DOHH2 (cell line): ENCODE data around the gene SLC22A15.

ENCODE experiments used
- H3F3A ChIP-seq: fragments of 200-600 bp; sonication (generic), shearing (Covaris generic); 2 replicates; pipeline ENCODE4 v1.6.0; 2016; ENCODE audit warnings: antibody characterized with exemption, mild to moderate bottlenecking; ENCODE audit not compliant: control insufficient read depth, insufficient read depth
- H3K27ac ChIP-seq: fragments of 200-600 bp; sonication (generic); 2 replicates; pipeline ENCODE4 v1.5.1; 2014; ENCODE audit warnings: low read depth, mild to moderate bottlenecking, low read length, moderate library complexity
- H3K27me3 ChIP-seq: fragments of 200-600 bp; sonication (generic); 2 replicates; pipeline ENCODE4 v1.6.1; 2014; ENCODE audit warnings: mild to moderate bottlenecking, low read length, mixed read lengths; ENCODE audit not compliant: control insufficient read depth
- H3K36me3 ChIP-seq: fragments of 200-600 bp; sonication (generic); 2 replicates; pipeline ENCODE4 v1.6.1; 2014; ENCODE audit warnings: mild to moderate bottlenecking, low read length, moderate library complexity, mixed read lengths; ENCODE audit not compliant: control insufficient read depth
- H3K4me1 ChIP-seq: fragments of 200-600 bp; sonication (generic); 2 replicates; pipeline ENCODE4 v1.6.1; 2014; ENCODE audit warnings: mild to moderate bottlenecking, low read length, mixed read lengths; ENCODE audit not compliant: control insufficient read depth
- H3K4me2 ChIP-seq: fragments of 200-600 bp; sonication (generic); 2 replicates; pipeline ENCODE4 v1.6.0; 2014; ENCODE audit warnings: mild to moderate bottlenecking, low read length, moderate library complexity
- H3K4me3 ChIP-seq: fragments of 200-600 bp; sonication (generic); 2 replicates; pipeline ENCODE4 v1.5.1; 2014; ENCODE audit warnings: mild to moderate bottlenecking, low read length, mixed read lengths
- H3K79me2 ChIP-seq: fragments of 200-600 bp; sonication (generic); 2 replicates; pipeline ENCODE4 v1.6.1; 2014; ENCODE audit warnings: mild to moderate bottlenecking, low read length, mixed read lengths; ENCODE audit not compliant: control insufficient read depth
- H3K9me2 ChIP-seq: fragments of 200-600 bp; sonication (generic); replicated peaks from 2 replicates; pipeline ENCODE4 v1.6.1; 2014; ENCODE audit warnings: mild to moderate bottlenecking, low read length, mixed read lengths; ENCODE audit not compliant: control insufficient read depth
- H3K9me3 ChIP-seq: fragments of 200-600 bp; sonication (generic); 2 replicates; pipeline ENCODE4 v1.6.1; 2014; ENCODE audit warnings: antibody characterized with exemption, low read length, mixed read lengths; ENCODE audit not compliant: control insufficient read depth, insufficient read depth
- H4K20me1 ChIP-seq: fragments of 200-600 bp; sonication (generic); 2 replicates; pipeline ENCODE4 v1.6.0; 2014; ENCODE audit warnings: low read depth, mild to moderate bottlenecking, antibody characterized with exemption, low read length, moderate library complexity; ENCODE audit not compliant: control insufficient read depth, insufficient read depth
- EZH2phosphoT487 ChIP-seq: fragments of 200-600 bp; sonication (generic); IDR thresholded peaks from 2 replicates; pipeline ENCODE4 v1.6.1; 2017; ENCODE audit warnings: borderline replicate concordance, mild to moderate bottlenecking, antibody characterized with exemption, low read length, moderate library complexity, mixed read lengths
- TF ChIP-seq, protein P1 (sequence below): fragments of 200-600 bp; sonication (generic); IDR thresholded peaks from one replicate; pipeline ENCODE4 v1.5.1; 2014; ENCODE audit warnings: antibody characterized with exemption, mild to moderate bottlenecking, low read depth, low read length; ENCODE audit not compliant: poor library complexity, severe bottlenecking

The SLC22A15 gene

GRCh38 chr1:115933625-115934024, 42.7 kb upstream of the SLC22A15 start:
- H3K9me3 ChIP-seq = no peaks in the 10 kb centered on the region
- H3K4me1 ChIP-seq = no peaks in the 10 kb centered on the region
- no peaks in the 10 kb centered on the region for H3K79me2 ChIP-seq
- H3K4me3 ChIP-seq = no peak overlapping the region
- H3F3A ChIP-seq = no peaks in the 10 kb centered on the region
- H4K20me1 ChIP-seq = no peaks in the 10 kb centered on the region
- no peak overlapping the region for H3K27ac ChIP-seq
- H3K27me3 ChIP-seq = no peaks in the 10 kb centered on the region; the same call in 1 of the 2 replicates
- TF ChIP-seq, protein P1, sequence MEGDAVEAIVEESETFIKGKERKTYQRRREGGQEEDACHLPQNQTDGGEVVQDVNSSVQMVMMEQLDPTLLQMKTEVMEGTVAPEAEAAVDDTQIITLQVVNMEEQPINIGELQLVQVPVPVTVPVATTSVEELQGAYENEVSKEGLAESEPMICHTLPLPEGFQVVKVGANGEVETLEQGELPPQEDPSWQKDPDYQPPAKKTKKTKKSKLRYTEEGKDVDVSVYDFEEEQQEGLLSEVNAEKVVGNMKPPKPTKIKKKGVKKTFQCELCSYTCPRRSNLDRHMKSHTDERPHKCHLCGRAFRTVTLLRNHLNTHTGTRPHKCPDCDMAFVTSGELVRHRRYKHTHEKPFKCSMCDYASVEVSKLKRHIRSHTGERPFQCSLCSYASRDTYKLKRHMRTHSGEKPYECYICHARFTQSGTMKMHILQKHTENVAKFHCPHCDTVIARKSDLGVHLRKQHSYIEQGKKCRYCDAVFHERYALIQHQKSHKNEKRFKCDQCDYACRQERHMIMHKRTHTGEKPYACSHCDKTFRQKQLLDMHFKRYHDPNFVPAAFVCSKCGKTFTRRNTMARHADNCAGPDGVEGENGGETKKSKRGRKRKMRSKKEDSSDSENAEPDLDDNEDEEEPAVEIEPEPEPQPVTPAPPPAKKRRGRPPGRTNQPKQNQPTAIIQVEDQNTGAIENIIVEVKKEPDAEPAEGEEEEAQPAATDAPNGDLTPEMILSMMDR = no peak
- TF ChIP-seq EZH2phosphoT487 = no peak
- no peaks in the 10 kb centered on the region for H3K36me3 ChIP-seq
- no peak overlapping the region for H3K4me2 ChIP-seq
- no peaks in the 10 kb centered on the region for H3K9me2 ChIP-seq

- Histone ChIP-seq H3F3A (no peaks in the 10 kb centered on the region), H3K79me2 (no peaks in the 10 kb centered on the region)
Measured at GRCh38 chr1:115939455-115939854, 36.9 kb upstream of the SLC22A15 start.

DNA sequence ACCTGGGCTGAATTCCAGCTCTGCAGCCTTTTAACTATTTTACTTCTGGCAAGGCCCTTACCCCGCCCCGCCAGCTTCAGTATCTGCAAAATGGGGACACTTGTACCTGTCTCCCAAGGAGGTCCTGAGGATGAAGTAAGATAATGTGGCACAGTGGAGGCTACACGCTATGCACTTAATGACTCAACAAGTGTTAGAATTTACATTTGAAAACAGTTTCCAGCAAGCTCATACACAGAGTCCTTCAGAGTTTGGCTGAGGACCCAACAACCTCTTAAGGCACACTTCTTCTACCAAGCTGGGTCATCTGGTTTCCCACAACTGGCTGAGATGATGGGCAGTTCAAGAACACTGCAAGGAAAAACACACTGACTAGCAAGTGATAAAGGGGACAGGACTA, 30.2 kb upstream of the SLC22A15 start:
- Histone ChIP-seq H3F3A (no peaks in the 10 kb centered on the region), H3K9me3 (no peaks in the 10 kb centered on the region), H3K4me2 (no peak overlapping the region), H3K27me3 (0 out of 2 replicates have a peak, but pooled peaks cover 2% of the 10 kb centered on the region), H4K20me1 (no peaks in the 10 kb centered on the region), H3K79me2 (no peaks in the 10 kb centered on the region), H3K4me1 (no peaks in the 10 kb centered on the region), H3K4me3 (no peak overlapping the region), H3K9me2 (no peaks in the 10 kb centered on the region), H3K36me3 (no peaks in the 10 kb centered on the region), H3K27ac (no peak overlapping the region)
- TF ChIP-seq, protein P1 = no peak
- no peak for TF ChIP-seq EZH2phosphoT487

More at GRCh38 chr1:115939455-115939854, 36.9 kb upstream of the SLC22A15 start:
- Histone ChIP-seq H3K27ac (no peak overlapping the region), H3K4me1 (no peaks in the 10 kb centered on the region), H3K4me2 (no peak overlapping the region), H3K4me3 (no peak overlapping the region), H3K36me3 (no peaks in the 10 kb centered on the region), H4K20me1 (no peaks in the 10 kb centered on the region), H3K9me2 (no peaks in the 10 kb centered on the region), H3K27me3 (no peaks in the 10 kb centered on the region; the same call in 1 of the 2 replicates), H3K9me3 (no peaks in the 10 kb centered on the region)
- TF ChIP-seq EZH2phosphoT487 = no peak

DNA sequence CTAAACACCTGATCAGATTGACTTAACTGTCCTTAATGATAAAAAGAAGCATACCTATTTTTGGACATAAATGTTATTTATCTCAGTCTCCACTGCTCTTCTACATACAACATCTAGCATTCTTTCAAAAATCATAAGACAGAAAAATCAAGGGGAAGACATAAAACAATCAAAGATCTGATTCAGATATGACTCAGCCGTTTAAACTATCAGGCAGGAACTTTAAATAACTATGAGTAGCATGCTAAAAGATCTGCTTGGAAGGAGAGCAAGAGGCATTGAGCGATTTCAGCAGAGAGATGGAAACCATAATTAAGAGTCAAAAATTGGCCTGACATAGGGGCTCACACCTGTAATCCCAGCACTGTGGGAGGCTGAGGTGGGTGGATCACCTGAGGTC, 27.2 kb upstream of the SLC22A15 start:
- no peaks in the 10 kb centered on the region for H3F3A ChIP-seq
- 0 out of 2 replicates have a peak, but pooled peaks cover 2% of the 10 kb centered on the region for H3K27me3 ChIP-seq
- H3K4me1 ChIP-seq = peaks cover 6% of the 10 kb centered on the region
- no peak for TF ChIP-seq EZH2phosphoT487
- TF ChIP-seq, protein P1 = no peak
- no peak overlapping the region for H3K27ac ChIP-seq
- no peaks in the 10 kb centered on the region for H3K9me3 ChIP-seq
- H3K4me3 ChIP-seq = no peak overlapping the region
- H3K36me3 ChIP-seq = no peaks in the 10 kb centered on the region; the same call in 1 of the 2 replicates
- H3K79me2 ChIP-seq = no peaks in the 10 kb centered on the region
- no peaks in the 10 kb centered on the region for H3K9me2 ChIP-seq
- H3K4me2 ChIP-seq = no peak overlapping the region
- no peaks in the 10 kb centered on the region for H4K20me1 ChIP-seq
